DMS 273 treated with DMSO at 0.1 percent for 48 hours (cell line): ENCODE results near the gene C1orf210.

Source experiments
- DNase-seq: peaks from one replicate; lab custom pipeline; 2025; lab: John Stamatoyannopoulos, UW

The C1orf210 gene

DNA sequence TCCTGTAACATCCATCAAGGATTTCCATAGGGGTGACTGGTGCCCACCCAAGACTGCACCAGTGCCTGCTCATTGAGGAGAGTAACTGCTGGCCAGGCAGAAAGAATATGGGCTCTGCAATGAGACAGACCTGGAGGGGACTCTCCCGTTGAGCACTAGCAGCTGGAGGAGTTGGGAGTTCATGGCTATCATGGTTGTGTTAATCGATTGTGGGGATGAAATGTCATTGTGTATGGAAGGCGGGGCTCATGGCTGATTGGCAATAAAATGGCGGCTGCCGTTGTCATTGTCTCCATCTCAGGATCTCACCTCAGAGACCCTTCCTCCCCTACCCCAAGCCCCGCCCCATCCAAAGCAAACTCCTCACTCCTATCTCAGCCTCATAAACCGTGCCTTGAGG is 11.7 kb downstream of the C1orf210 start:
- no peak for DNase-seq

DNA sequence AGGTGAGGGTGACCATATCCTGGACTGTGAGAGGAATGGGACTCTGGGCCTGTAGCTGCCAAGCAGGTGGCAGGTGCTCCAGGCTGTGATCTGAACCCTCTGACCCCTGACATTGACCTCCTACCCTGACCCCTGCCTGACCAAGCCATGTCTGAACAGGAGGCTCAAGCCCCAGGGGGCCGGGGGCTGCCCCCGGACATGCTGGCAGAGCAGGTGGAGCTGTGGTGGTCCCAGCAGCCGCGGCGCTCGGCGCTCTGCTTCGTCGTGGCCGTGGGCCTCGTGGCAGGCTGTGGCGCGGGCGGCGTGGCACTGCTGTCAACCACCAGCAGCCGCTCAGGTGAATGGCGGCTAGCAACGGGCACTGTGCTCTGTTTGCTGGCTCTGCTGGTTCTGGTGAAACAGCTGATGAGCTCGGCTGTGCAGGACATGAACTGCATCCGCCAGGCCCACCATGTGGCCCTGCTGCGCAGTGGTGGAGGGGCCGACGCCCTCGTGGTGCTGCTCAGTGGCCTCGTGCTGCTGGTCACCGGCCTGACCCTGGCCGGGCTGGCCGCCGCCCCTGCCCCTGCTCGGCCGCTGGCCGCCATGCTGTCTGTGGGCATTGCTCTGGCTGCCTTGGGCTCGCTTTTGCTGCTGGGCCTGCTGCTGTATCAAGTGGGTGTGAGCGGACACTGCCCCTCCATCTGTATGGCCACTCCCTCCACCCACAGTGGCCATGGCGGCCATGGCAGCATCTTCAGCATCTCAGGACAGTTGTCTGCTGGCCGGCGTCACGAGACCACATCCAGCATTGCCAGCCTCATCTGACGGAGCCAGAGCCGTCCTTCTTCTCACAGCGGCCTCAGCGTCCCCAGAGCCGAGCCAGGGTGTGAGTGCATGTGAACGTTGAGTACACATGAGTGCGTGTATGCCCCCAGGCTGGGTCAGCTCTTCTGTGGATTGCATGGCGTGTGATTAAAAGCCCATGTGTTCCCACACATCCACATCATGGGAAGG is 12.5 kb downstream of the C1orf210 start:
- DNase-seq: no peak

DNA sequence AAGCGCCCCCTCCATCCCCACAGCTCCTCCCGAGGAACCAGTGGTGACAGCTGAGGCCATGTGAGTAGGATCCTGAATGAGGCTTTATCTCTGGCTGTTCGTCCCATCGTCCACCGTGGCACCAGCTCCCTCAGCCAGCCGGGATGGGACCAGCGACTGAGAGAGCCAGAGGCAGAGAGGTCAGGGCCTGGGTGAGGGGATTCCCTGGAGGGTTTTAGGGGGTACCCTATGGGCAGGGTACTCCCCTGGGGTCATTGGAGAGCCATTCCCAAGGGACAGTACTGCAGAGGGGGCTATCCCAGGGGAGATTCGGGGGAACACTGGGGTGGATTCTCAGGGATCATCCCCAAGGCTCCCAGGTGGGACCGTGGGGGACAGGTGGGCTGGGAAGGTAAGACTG is 13.2 kb downstream of the C1orf210 start:
- DNase-seq: no peak

DNA sequence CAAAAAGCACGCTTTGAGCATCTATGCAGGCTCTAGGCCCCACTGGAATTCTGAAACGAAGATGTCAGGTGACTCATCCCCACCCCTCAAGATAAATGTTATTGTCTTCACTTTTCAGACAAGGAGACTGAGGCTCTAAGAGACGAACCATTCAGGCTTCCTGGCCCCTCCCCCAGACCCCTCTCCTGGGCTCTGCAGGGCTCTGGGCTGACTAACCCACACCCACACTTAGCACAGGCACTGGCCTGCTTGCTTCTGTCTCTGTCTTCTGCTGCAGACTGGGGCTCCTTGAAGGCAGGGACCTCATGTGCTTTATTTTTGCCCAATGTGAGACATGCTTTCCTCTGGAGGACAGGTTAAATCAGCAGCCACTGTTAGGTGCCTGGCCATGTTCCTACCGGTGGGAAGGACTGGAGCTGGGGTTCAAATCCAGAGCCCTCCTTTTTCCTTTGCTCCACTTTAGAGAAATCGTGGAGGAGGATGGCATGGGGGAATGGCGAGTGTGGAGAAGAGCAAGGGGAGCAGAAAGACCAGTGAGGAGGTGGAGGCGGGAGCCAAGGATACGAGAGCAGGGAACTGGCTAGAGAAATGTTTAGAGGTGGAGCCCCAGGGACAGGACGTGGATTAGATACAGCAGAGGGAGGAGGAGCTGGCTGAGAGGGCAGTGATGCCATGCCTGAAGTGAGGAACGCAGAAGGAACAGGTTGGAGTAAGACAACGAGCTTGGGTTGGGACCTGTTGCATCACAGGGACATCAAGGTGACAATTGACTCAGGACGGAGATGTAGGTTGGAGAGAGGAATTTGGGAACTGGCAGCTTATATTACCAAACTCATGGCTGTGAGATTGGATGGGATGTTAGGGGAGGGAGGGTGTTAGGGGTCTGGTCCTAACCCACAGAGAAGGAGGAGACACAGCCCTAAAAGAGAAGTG is 13.9 kb downstream of the C1orf210 start:
- no peak for DNase-seq

DNA sequence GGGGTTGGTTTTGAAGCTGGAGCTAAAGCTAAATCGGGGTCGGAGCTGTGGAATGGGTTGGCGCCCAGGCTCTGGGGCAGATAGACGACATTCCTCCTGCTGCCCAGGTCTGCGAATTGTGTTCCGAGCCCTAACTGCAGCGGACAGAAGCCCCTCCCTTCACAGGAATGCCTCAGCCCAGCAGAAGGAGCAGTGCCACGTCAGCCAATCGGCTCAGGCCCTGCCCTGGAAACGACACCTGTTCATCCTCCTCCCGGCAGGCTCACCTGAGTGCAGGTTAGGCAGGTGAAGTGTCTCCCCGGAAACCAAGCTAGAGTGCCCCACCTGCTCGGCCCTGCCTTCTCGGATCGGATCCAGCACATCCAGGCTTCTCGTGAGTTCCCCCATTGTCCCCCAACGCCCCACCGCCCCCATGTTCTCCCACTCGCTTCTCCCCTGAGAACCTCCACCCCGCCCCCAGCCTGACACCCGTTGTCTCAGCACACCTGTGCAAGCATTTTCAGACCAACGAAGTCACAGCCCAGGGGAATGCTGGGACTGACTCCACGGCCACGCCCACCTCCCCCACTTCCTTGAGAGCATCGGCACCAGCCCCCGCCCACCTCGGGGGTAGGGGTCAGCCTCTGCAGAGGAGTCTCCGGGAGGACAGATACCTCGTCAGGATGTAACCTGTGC is 14.8 kb downstream of the C1orf210 start:
- DNase-seq: no peak

DNA sequence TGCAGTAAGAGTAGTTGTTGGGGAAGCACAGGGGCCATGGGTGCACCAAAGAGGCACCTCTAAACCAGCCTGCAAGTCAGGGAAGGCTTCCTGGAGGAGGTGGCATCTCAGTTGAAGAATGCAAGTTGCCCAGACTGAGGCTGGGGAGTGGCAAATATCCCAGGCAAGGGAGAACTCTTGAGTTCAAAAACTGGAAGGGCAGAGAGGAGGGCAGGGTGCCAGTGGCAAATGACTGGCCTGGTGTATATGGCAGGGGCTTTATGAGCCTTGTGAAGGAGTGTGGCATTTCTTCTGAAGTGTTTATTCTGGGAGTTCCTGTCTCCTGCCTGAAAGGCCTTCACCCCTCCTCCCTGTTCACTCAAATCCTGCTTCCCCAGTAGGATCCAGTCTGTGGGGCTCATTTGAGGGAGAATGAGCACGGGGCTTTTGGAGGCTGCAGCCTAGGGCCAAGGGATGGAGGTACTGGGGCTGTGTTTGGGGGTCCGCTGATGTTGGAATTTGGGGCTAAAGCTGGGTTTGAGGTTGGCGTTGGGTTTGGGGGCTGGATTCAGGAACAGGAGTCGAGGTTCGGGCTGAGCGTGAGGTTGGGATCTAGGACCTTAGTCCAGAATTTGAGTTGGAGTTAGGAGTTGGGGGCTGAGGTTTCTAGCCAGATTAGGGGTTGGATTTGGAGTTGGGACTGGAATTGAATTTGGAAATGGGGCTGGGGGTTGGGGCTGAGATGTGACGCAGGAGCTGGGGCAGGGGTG is 15.6 kb downstream of the C1orf210 start, which contains the start of gene TMEM125:
TSS of gene TMEM125 (plus strand) at position 357 of the 749 bp plus-strand sequence. CDS start 2,740 bp downstream, outside the sequence.
- DNase-seq: no peak

DNA sequence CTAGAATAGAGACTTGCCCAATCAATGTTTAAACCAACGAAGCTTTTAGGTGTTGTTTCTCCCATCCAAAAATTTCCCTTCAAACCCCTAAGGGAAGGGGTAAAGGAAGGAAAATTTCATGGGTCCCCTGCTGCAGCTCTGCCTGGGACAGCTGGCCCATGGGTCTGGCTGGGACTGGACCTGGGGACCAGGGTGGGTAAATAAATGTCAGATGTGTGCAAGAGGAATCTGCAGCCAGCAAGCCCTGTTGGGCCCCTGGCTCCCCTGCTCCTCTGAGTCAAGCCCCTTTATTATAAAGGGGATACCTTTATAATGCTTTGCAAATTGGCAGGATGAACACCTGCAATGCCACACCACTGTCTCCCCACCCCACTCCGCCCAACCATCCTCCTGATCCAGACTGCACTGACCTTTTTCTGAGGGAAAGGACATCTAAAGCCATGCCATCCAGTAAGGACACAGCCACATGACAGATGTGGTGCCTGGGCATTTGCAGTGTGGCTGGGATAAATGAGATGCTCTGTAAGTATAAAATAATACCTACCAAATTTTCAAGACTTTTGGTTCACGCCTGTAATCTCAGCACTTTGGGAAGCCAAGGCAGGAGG is 17.5 kb downstream of the C1orf210 start:
- no peak for DNase-seq

DNA sequence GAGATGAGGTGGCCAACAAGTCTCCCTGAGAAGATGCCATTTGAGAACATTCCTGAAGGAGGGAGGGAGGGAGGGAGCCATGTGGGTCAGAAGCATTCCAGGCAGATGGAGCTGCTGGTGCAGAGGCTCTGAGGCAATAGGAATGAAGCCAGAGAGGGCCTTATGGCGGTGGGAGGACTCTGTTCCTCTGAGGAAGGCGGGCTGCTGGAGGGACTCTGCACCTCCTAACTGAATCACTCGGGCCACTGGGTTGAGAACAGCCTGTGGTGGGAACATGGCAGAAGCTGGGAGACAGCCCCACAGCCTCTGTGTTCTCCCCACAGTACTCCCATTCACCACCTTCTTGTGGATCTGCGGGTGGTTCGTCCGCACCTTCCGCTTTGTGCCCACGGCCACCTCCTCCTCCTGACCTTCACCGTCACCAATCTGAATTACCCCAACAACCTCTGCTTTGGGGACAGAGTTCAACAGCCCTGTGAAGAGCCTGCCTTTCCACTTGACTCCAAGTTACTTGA is 18.0 kb downstream of the C1orf210 start:
- DNase-seq: no peak

DNA sequence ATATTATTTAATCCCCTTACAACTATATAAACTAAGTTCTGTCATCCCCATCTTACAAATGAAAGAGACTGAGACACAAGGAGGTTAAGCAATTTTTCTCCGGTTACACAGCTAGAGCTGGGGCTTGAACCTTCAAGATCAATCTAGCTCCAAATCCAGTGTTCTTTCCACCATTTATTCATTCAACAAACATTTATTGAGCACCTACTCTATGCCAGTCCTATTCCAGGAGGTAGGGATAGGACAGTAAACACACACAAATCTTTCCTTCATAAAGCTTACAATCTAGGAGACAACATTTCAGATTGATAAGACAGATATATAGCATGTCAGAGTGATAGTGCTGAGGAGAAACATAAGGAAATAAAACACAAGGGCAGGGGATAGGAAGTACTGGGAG is 18.5 kb downstream of the C1orf210 start:
- DNase-seq: no peak

DNA sequence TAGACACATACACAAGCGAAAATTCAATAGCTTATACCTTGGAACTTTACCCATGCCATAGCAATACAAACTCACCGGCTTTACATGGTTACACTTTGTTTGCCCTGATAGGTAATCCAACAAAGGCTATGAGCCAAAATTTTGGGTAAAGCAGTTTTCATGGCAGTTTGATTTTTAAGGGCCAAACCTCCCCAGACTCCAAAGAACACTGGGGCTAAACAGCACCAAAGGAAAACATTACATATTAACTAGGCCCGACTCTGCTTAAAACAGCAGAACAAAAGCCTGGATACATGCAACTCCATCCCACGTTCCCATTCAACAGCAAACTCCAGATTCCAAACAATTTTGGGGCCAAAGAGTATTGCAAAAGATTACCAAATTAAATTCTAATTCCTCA is 19.9 kb downstream of the C1orf210 start:
- DNase-seq: no peak

DNA sequence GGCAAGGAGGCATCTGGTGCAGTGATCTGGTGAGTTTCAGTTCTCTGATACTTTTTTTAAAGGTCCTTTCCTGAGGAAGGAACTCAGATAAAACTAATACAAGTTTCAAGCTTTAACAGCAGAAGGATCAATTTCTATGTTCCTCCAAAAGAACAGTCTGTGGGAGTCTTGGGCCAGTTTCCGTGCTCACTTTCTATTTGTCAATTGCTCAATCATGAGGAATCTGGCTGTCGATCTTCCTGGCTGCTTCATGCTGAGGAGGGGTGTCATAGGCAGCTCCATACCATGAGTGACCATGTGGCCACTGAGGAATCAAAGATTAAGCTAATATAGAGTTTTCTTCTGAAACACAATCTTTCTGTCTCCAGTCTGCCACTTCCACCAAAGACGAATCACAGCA is 27.0 kb downstream of the C1orf210 start:
- no peak for DNase-seq

DNA sequence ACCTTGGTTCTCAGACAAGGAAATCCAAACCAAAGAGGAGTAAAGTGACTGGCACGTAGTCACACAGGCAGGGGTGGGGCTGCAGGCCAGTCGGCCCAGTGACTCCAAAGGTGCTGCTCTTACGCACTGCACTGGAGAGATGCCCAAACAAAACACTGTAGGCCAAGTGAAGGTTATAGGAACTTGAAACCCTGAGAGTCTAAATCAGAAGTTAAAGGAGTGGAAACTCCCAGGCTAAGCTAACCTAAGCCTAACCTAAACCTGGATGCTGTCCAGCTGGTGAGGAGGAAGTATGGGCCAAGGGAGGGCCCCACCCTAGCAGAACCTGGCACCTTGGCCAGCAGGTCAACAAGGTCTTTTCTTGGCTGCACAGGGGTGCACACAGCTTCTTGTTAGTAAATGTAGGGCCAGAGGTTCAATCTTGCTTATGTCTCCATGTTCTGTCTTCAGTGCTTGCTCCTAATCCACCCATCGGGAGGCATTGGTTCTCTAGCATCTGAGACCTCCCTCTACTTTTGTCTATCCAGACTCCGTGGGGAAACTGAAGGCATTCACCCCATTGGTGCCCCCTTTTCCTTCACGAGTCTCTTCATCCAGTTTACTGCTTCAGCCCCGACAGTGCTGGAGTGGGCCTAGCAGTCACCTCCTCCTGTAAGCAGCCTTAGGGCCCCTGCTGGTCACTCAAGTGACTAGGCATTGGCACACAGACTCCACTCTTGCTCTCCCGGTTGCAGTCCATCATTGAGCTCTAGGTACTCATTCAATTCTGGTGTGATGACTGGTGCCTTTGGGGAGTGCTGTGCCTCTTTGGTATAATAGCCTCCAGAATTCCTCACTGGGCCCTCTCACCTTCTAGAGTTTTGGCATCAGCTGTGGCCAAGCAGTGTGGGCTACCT is 28.5 kb downstream of the C1orf210 start:
- no peak for DNase-seq

DNA sequence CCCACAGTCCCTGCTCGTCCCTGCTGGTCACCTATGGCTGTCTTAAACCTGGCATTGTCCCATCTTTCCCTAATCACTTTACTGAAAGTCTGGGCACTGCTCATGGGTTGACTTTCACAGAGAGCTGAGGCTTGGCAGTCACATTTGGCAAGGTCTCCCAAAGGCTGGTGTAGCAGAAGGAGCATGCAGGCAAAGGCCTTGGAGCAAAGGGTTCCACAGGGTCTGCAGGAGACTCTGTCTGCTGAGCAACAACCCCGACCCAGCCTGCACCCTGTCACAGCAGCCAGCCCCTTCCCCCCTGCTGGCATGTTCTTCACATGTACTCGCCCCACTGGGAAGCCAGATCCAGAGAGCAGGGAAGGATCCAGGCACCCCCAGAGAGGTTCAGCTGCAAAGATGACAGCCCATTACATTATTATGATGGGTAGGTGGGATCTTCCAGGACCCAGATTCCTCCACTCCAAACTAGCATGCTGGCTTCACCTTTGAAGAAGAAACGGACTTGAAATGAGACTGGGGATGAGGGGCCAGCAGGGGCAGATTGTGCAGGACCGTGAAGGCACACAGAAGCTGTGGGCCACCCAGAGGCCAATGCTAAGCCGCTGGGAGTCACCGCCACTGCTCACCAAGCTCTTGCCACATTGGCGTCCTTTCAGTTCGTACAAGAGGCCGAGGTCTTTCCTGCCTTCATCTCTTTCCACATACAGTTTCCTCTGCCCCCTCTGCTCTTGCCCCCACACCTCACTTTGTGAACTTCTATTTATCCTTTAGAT is 29.8 kb downstream of the C1orf210 start:
- DNase-seq: no peak

DNA sequence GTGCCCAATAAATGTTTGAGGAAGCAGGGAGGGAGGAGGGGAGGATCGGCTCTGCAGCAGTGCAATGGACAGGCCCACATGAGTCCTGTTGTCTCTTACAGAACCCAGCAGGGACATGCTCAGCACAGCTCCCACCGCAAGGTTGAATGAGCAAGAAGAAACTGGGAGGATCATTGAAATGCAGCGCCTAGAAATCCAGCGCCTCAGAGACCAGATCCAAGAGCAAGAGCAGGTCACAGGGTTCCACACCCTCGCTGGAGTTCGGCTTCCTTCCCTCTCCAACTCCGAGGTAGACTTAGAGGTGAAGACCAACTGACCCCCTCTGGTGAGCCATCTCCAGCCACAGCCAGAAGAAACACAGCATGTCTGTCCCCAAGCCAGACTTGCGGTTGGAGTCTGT is 31.5 kb downstream of the C1orf210 start:
- no peak for DNase-seq

DNA sequence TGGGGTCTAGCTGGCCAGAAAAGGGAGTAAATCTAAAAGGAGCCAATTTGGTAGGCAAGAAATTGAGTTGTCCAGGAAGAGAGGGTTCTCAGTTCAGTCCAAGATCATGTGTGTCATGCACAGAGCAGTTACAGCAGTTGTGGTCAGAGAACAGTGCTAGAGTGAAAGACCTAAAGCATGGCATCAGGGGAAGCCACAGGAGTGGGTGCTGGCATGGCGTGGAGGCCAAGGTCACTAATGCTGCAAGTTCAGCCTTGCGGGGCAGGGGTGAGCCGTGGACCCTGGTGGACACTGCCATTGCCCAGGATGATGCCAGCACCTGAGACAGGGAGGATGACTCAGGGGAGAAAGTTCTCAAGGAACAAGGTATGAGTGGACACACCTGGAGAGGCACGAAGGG is 32.2 kb downstream of the C1orf210 start:
- DNase-seq: no peak

DNA sequence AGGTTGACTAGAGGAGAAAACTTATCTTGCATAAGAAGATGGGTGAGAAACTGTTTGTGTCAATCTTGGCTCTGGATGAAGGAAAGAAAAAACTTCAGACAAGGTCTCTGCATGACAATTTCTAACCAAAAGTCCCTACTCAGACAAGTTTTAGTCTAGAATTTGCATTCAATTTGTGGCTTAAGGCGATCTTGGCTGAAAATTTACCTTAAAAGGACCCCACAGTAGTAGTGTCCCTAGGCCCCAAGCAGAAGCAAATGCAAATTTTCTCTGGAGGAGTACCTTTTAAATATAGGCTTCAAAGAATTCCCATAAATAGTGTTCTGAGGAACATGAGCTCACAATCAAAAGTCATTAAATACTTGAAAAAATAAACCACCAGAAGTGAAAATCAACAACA is 33.2 kb downstream of the C1orf210 start:
- no peak for DNase-seq

DNA sequence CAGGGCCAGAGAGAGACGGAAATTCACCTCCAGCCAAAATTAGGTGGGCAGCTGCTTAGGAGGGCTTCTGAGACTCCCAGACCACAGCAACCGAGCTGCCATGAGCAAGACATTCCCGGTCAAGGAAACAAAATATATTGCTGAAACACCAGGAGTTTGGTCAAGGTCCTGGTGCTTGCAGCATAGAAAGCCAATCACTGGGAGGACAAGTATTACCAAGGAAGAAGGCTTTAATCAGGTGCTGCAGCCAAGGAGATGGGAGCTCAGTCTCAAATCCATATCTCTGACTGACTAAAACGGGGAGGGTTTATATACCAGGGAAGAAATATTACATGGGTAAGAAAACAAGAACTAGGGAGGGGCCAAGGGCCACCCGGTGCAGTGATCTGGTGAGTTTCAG is 34.4 kb downstream of the C1orf210 start:
- no peak for DNase-seq

DNA sequence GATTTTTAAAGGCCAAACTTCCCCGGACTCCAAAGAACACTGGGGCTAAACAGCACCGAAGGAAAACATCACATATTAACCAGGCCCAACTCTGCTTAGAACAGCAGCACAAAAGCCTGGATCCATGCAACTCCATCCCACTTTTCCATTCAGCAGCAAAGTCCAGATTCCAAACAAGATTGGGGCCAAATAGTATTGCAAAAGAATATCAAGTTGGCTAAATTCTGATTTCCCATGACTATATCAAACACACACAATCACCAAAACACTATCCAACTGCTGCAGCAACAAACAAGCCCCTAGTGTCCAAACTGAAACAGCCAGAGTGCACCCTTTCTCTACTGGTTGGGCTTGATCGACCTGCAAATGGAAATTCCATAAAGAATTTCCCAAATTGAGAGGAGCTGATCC is 35.0 kb downstream of the C1orf210 start:
- no peak for DNase-seq
